Activated naive CD8-positive, alpha-beta T cell treated with anti-CD3 and anti-CD28 coated beads, Interleukin-2, amount 50 U/mL, for 24 hours (primary cell): ENCODE data around the gene GPRIN3.

Source experiments
- ATAC-seq: fragments of 150-1000 bp; cut with Tn5 transposase; one replicate; pipeline ENCODE4 v1.10.0; 2021
- DNase-seq: peaks from one replicate; pipeline ENCODE4 v3.0.0; 2021
- H3K27ac Mint-ChIP-seq: one replicate; pipeline ENCODE4 v1.8.0; 2021; ENCODE audit warnings: mild to moderate bottlenecking, mixed read lengths
- H3K27me3 Mint-ChIP-seq: one replicate; pipeline ENCODE4 v1.8.0; 2021; ENCODE audit warnings: mixed read lengths
- H3K36me3 Mint-ChIP-seq: one replicate; pipeline ENCODE4 v1.8.0; 2021; ENCODE audit warnings: low read depth, mixed read lengths
- H3K4me1 Mint-ChIP-seq: one replicate; pipeline ENCODE4 v1.8.0; 2021; ENCODE audit warnings: mixed read lengths
- H3K4me3 Mint-ChIP-seq: one replicate; pipeline ENCODE4 v1.8.0; 2021; ENCODE audit warnings: mild to moderate bottlenecking, moderate library complexity, mixed read lengths
- H3K9me3 Mint-ChIP-seq: one replicate; pipeline ENCODE4 v1.8.0; 2021; ENCODE audit warnings: mixed read lengths

Gene GPRIN3

GRCh38 chr4:89290727-89291516 is 16.7 kb downstream of the GPRIN3 start:
- no peaks in the 10 kb centered on the region for H3K27me3 Mint-ChIP-seq
- ATAC-seq = peak; percentile 4
- peaks cover 4% of the 10 kb centered on the region for H3K36me3 Mint-ChIP-seq
- H3K9me3 Mint-ChIP-seq = no peaks in the 10 kb centered on the region
- DNase-seq = no peak
- peak overlapping the region; percentile 80 for H3K27ac Mint-ChIP-seq
- H3K4me3 Mint-ChIP-seq = peak overlapping the region; percentile 60
- peaks cover 99% of the 10 kb centered on the region for H3K4me1 Mint-ChIP-seq

GRCh38 chr4:89289312-89289711 is 18.3 kb downstream of the GPRIN3 start:
- ATAC-seq (peak; percentile 29), DNase-seq (no peak)
- peak overlapping the region; percentile 80 for H3K27ac Mint-ChIP-seq
- peak overlapping the region; percentile 62 for H3K4me3 Mint-ChIP-seq
- H3K36me3 Mint-ChIP-seq = peaks cover 4% of the 10 kb centered on the region
- peaks cover 98% of the 10 kb centered on the region for H3K4me1 Mint-ChIP-seq
- H3K9me3 Mint-ChIP-seq = no peaks in the 10 kb centered on the region
- H3K27me3 Mint-ChIP-seq = no peaks in the 10 kb centered on the region

DNA sequence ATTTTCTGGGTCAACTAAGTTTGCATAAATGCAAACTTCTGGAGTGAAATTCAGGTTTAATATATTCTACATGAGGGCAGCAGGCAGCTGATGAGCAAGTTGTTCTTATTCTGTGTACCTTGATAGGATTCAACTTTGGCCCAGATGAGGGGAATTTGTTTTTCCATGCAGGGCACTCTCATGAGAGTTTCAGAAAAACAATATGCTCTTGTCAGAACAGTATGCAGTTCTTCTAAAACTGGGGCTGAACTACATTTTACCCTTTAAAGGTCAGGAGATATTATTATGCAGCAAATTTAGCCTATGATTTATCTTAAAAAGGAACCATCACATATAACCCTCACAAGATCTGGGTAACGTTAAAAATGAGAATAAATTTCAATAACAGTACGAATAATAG is 19.2 kb downstream of the GPRIN3 start:
- Mint-ChIP-seq H3K4me3 (peak overlapping the region; percentile 62), H3K27ac (peak overlapping the region; percentile 80), H3K4me1 (peaks cover 98% of the 10 kb centered on the region), H3K36me3 (peaks cover 4% of the 10 kb centered on the region), H3K27me3 (no peaks in the 10 kb centered on the region), H3K9me3 (no peaks in the 10 kb centered on the region)
- ATAC-seq = peak; percentile 27
- no peak for DNase-seq

GRCh38 chr4:89287945-89288344 is 19.7 kb downstream of the GPRIN3 start:
- DNase-seq (no peak), ATAC-seq (no peak)
- H3K27me3 Mint-ChIP-seq = no peaks in the 10 kb centered on the region
- peaks cover 98% of the 10 kb centered on the region for H3K4me1 Mint-ChIP-seq
- peaks cover 7% of the 10 kb centered on the region for H3K36me3 Mint-ChIP-seq
- no peak overlapping the region for H3K4me3 Mint-ChIP-seq
- H3K27ac Mint-ChIP-seq = peak overlapping the region; percentile 80
- no peaks in the 10 kb centered on the region for H3K9me3 Mint-ChIP-seq

GRCh38 chr4:89285745-89286144 is 21.9 kb downstream of the GPRIN3 start:
- Mint-ChIP-seq H3K4me1 (peaks cover 95% of the 10 kb centered on the region), H3K4me3 (peak overlapping the region; percentile 55), H3K36me3 (peaks cover 7% of the 10 kb centered on the region), H3K27me3 (no peaks in the 10 kb centered on the region), H3K27ac (peak overlapping the region; percentile 77), H3K9me3 (peaks cover 7% of the 10 kb centered on the region)
- ATAC-seq (no peak), DNase-seq (no peak)

- Mint-ChIP-seq H3K9me3 (peaks cover 7% of the 10 kb centered on the region), H3K4me1 (peaks cover 85% of the 10 kb centered on the region), H3K27ac (peak overlapping the region; percentile 87), H3K4me3 (no peak overlapping the region), H3K36me3 (peaks cover 7% of the 10 kb centered on the region), H3K27me3 (no peaks in the 10 kb centered on the region)
- DNase-seq = peak; percentile 34
- peak; percentile 65 for ATAC-seq
These were observed 22.8 kb downstream of the GPRIN3 start for GRCh38 chr4:89284828-89285227.

- ATAC-seq (peak; percentile 26), DNase-seq (no peak)
- Mint-ChIP-seq H3K27me3 (no peaks in the 10 kb centered on the region), H3K4me3 (peak overlapping the region; percentile 16), H3K36me3 (peaks cover 7% of the 10 kb centered on the region), H3K9me3 (peaks cover 7% of the 10 kb centered on the region), H3K4me1 (peaks cover 77% of the 10 kb centered on the region), H3K27ac (peak overlapping the region; percentile 87)
These were observed 23.6 kb downstream of the GPRIN3 start for GRCh38 chr4:89284020-89284424.

- H3K4me3 Mint-ChIP-seq = peak overlapping the region; percentile 16
- H3K27me3 Mint-ChIP-seq = no peaks in the 10 kb centered on the region
- peak overlapping the region; percentile 87 for H3K27ac Mint-ChIP-seq
- H3K36me3 Mint-ChIP-seq = peaks cover 7% of the 10 kb centered on the region
- H3K9me3 Mint-ChIP-seq = peaks cover 7% of the 10 kb centered on the region
- peaks cover 71% of the 10 kb centered on the region for H3K4me1 Mint-ChIP-seq
- no peak for ATAC-seq
- DNase-seq = no peak
These were observed 24.2 kb downstream of the GPRIN3 start for GRCh38 chr4:89283226-89284009.

GRCh38 chr4:89279385-89279784 is 28.2 kb downstream of the GPRIN3 start:
- Mint-ChIP-seq H3K36me3 (peaks cover 15% of the 10 kb centered on the region), H3K4me1 (peaks cover 33% of the 10 kb centered on the region), H3K4me3 (no peak overlapping the region), H3K27ac (no peak overlapping the region), H3K27me3 (no peaks in the 10 kb centered on the region), H3K9me3 (peaks cover 7% of the 10 kb centered on the region)
- no peak for DNase-seq
- ATAC-seq = no peak

DNA sequence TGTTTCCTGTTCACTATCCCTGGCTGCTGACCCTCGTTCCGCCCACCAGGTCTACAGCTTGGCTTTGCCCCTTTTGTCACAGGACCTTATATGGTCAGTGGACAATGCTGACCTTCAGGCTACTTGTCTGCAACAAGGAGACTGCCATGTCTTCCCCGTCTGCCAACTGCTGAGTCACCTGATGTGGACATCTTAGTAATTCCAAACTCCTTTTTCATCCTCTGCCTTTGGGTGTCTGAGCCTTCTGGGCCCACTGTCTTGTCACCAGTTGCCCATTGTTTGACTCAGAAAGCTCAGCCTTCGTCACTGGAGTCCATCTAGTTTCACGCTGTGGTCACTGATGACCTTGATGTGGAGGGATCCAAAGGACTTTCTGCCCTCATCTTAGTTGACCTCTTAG is 30.2 kb downstream of the GPRIN3 start:
- no peak for ATAC-seq
- H3K27ac Mint-ChIP-seq = no peak overlapping the region
- H3K27me3 Mint-ChIP-seq = no peaks in the 10 kb centered on the region
- H3K4me1 Mint-ChIP-seq = peaks cover 20% of the 10 kb centered on the region
- H3K36me3 Mint-ChIP-seq = peaks cover 13% of the 10 kb centered on the region
- no peak for DNase-seq
- H3K9me3 Mint-ChIP-seq = peaks cover 7% of the 10 kb centered on the region
- no peak overlapping the region for H3K4me3 Mint-ChIP-seq

GRCh38 chr4:89276296-89276695 is 31.3 kb downstream of the GPRIN3 start:
- Mint-ChIP-seq H3K4me1 (peaks cover 17% of the 10 kb centered on the region), H3K4me3 (no peak overlapping the region), H3K27ac (no peak overlapping the region), H3K9me3 (peaks cover under 1% of the 10 kb centered on the region), H3K36me3 (peaks cover 10% of the 10 kb centered on the region), H3K27me3 (no peaks in the 10 kb centered on the region)
- ATAC-seq (no peak), DNase-seq (no peak)

DNA sequence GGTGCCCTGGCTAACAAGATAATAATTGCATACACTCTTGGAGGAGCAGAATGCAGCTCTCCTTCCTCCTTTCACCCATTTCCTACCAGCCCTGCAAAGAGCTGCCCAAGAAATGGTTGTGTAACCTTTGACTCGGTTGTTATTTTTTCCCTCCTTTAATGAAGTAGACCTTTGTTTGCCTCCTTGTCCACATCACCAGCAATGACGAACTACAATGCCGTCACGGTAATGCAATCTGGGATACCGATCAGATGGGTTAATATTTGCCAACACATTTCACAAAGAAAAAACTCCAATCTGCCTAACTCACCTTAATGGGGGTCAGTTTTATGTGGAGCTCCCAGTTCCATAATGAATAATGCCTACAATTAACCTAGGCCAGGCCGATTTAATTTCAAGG is 32.0 kb downstream of the GPRIN3 start:
- no peaks in the 10 kb centered on the region for H3K27me3 Mint-ChIP-seq
- no peak overlapping the region for H3K4me3 Mint-ChIP-seq
- H3K9me3 Mint-ChIP-seq = no peaks in the 10 kb centered on the region
- peaks cover 10% of the 10 kb centered on the region for H3K36me3 Mint-ChIP-seq
- peaks cover 19% of the 10 kb centered on the region for H3K4me1 Mint-ChIP-seq
- no peak overlapping the region for H3K27ac Mint-ChIP-seq
- ATAC-seq (no peak), DNase-seq (no peak)

GRCh38 chr4:89273741-89274141 is 33.9 kb downstream of the GPRIN3 start:
- Mint-ChIP-seq H3K4me3 (no peak overlapping the region), H3K36me3 (peaks cover 10% of the 10 kb centered on the region), H3K4me1 (peaks cover 24% of the 10 kb centered on the region)

GRCh38 chr4:89270792-89271191 is 36.8 kb downstream of the GPRIN3 start:
- H3K4me3 Mint-ChIP-seq = no peak overlapping the region
- H3K4me1 Mint-ChIP-seq = peaks cover 33% of the 10 kb centered on the region
- H3K27me3 Mint-ChIP-seq = no peaks in the 10 kb centered on the region

More at GRCh38 chr4:89273741-89274141, 33.9 kb downstream of the GPRIN3 start:
- H3K27ac Mint-ChIP-seq = no peak overlapping the region
- ATAC-seq (no peak), DNase-seq (no peak)
- H3K9me3 Mint-ChIP-seq = no peaks in the 10 kb centered on the region
- H3K27me3 Mint-ChIP-seq = no peaks in the 10 kb centered on the region

GRCh38 chr4:89269121-89269666 is 38.4 kb downstream of the GPRIN3 start:
- Mint-ChIP-seq H3K36me3 (peaks cover 3% of the 10 kb centered on the region), H3K27me3 (no peaks in the 10 kb centered on the region), H3K9me3 (peaks cover 7% of the 10 kb centered on the region), H3K4me3 (no peak overlapping the region), H3K27ac (no peak overlapping the region), H3K4me1 (peaks cover 35% of the 10 kb centered on the region)
- ATAC-seq = no peak
- DNase-seq = no peak

More at GRCh38 chr4:89270792-89271191, 36.8 kb downstream of the GPRIN3 start:
- DNase-seq (no peak), ATAC-seq (peak; percentile 91)
- no peaks in the 10 kb centered on the region for H3K9me3 Mint-ChIP-seq
- peak overlapping the region; percentile 0 for H3K27ac Mint-ChIP-seq
- H3K36me3 Mint-ChIP-seq = peaks cover 1% of the 10 kb centered on the region
